HG03108 (cell line): Measurements from ENCODE around the gene UBL5.
"Not testable (repeated sequence)": the region's sequence is repeated elsewhere in the genome, so short reads cannot be mapped to it uniquely, and the experiment has no call there.

Source experiments
- ATAC-seq: cut with Tn5 transposase; IDR thresholded peaks from one replicate; pipeline ENCODE4 v1.9.1; 2021; ENCODE audit warnings: moderate library complexity; ENCODE audit not compliant: unreplicated experiment

The UBL5 gene

GRCh38 chr19:9827289-9828238 is at the start of gene UBL5:
TSS of gene UBL5 (plus strand) at chr19:9827918. CDS start at chr19:9828338, 420 bp downstream.
- peak; percentile 90 for ATAC-seq

GRCh38 chr19:9782338-9782737 is 45.4 kb upstream of the UBL5 start:
- ATAC-seq: no peak

GRCh38 chr19:9784163-9784496 is 43.6 kb upstream of the UBL5 start:
- not testable (repeated sequence) for ATAC-seq

- ATAC-seq: peak; percentile 70
Measured at GRCh38 chr19:9785367-9786331, 42.1 kb upstream of the UBL5 start.

GRCh38 chr19:9786342-9786741 is 41.4 kb upstream of the UBL5 start:
- ATAC-seq: no peak

- no peak for ATAC-seq
Measured at GRCh38 chr19:9786819-9787218, 40.9 kb upstream of the UBL5 start.

- ATAC-seq: not testable (repeated sequence)
Measured at GRCh38 chr19:9788604-9789003, 39.1 kb upstream of the UBL5 start.

- ATAC-seq: no peak
Measured at GRCh38 chr19:9789066-9789465, 38.7 kb upstream of the UBL5 start.

- ATAC-seq: not testable (repeated sequence)
Measured at GRCh38 chr19:9789579-9789978, 38.1 kb upstream of the UBL5 start.

GRCh38 chr19:9791073-9791367 is 36.7 kb upstream of the UBL5 start:
- not testable (repeated sequence) for ATAC-seq

GRCh38 chr19:9791552-9792205 is 36.0 kb upstream of the UBL5 start:
- ATAC-seq: peak; percentile 31

- peak; percentile 39 for ATAC-seq
Measured at GRCh38 chr19:9792206-9793070, 35.3 kb upstream of the UBL5 start.

GRCh38 chr19:9793071-9793591 is 34.6 kb upstream of the UBL5 start:
- no peak for ATAC-seq

- ATAC-seq: peak; percentile 46
Measured at GRCh38 chr19:9796113-9796773, 31.5 kb upstream of the UBL5 start.

GRCh38 chr19:9797871-9798270 is 29.8 kb upstream of the UBL5 start:
- ATAC-seq: no peak

GRCh38 chr19:9799162-9799561 is 28.6 kb upstream of the UBL5 start:
- ATAC-seq: no peak

GRCh38 chr19:9801976-9802375 is 25.7 kb upstream of the UBL5 start:
- ATAC-seq: no peak

- no peak for ATAC-seq
Measured at GRCh38 chr19:9806803-9807202, 20.9 kb upstream of the UBL5 start.
